ENCODE data around the gene TSHZ3.

Gene TSHZ3

DNA sequence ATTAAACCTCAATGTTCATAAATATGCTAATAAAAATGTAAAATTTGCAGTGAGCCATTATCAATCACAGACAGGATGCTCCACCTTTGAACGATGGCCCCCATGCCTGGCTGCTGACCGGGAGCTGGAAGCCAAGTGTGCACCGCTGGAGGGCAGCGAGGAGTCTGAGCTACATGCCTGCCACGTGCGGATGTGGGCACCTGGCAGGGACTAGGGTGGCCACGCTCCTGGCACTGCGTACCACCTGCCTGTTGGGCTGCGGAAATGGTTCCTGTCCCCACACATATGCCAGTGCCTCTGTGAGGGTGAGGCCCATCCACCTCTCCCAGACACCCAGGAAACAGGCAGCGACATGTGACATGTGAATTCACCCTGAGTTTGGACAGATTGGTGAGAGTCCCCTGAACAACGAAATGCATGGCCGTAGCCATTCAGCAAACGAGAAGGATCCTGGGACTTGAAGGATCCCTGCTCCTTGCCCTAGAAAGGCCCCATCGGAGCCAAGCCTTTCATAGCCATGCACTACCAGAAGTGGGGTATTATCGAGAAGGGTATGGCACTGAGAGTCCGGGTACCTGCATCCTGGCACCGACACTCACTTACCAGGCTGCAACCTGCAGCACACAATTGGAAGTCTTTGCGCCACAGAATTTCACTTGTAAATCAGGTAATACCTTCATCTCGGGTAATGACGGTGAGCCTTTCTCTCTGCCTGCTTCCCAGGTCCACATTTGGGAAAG is 35.8 kb downstream of the TSHZ3 start:
- no peak overlapping the region for H3K4me3 ChIP-seq (ENCODE audit: low read depth in 1 of 2, low read length in 2 of 2)
- H3K27ac ChIP-seq (ENCODE audit: low read depth, low read length), result no peak overlapping the region
- no peaks in the 10 kb centered on the region for H3K36me3 ChIP-seq (ENCODE audit: control insufficient read depth in 1 of 2, insufficient read depth in 2 of 2, low read length in 2 of 2)
- H3K4me1 ChIP-seq (ENCODE audit: control insufficient read depth in 1 of 2, insufficient read depth in 2 of 2, low read length in 2 of 2), result peaks cover 0 to 7% of the 10 kb centered on the region in 2 donors
- H3K27me3 ChIP-seq (ENCODE audit: control insufficient read depth in 1 of 2, insufficient read depth in 2 of 2, low read length in 2 of 2), result no peaks in the 10 kb centered on the region
- no peaks in the 10 kb centered on the region for H3K9me3 ChIP-seq (ENCODE audit: control insufficient read depth in 1 of 2, low read length in 2 of 2)
- H3K9ac ChIP-seq (ENCODE audit: low read depth in 1 of 2, low read length in 2 of 2), result no peak overlapping the region

DNA sequence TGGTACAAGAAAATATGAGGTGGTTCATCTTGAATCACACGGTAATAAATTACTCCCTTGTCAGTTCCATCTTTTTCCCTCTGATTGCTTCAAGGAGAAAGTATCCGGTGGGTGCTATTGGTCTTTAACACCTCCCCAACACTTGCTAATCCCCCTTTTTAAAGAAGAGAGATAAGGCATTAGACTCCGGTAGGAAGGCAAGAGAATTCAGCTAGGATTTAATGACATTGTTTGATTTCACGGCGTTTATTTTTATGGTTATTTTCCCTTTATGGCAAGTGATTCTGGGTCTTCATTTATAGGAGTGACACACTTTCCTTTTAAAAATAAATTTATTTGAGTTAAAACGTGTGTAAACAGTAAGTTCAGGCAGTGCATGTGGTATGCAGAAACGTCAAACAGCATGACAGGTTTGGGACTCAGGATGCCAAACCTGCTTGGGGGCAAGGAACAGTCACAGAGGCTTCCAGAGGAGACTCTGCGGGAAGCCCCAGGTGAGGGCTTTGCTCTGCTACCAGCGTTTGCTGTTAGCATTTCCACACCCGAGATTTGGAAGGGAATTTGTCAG is 36.5 kb downstream of the TSHZ3 start:
- H3K9me3 ChIP-seq (ENCODE audit: control insufficient read depth in 1 of 2, low read length in 2 of 2), result no peaks in the 10 kb centered on the region
- H3K27me3 ChIP-seq (ENCODE audit: control insufficient read depth in 1 of 2, insufficient read depth in 2 of 2, low read length in 2 of 2), result no peaks in the 10 kb centered on the region
- peaks cover 0 to 7% of the 10 kb centered on the region in 2 donors for H3K4me1 ChIP-seq (ENCODE audit: control insufficient read depth in 1 of 2, insufficient read depth in 2 of 2, low read length in 2 of 2)
- no peak overlapping the region for H3K9ac ChIP-seq (ENCODE audit: low read depth in 1 of 2, low read length in 2 of 2)
- no peaks in the 10 kb centered on the region for H3K36me3 ChIP-seq (ENCODE audit: control insufficient read depth in 1 of 2, insufficient read depth in 2 of 2, low read length in 2 of 2)
- no peak overlapping the region for H3K27ac ChIP-seq (ENCODE audit: low read depth, low read length)
- H3K4me3 ChIP-seq (ENCODE audit: low read depth in 1 of 2, low read length in 2 of 2), result no peak overlapping the region

DNA sequence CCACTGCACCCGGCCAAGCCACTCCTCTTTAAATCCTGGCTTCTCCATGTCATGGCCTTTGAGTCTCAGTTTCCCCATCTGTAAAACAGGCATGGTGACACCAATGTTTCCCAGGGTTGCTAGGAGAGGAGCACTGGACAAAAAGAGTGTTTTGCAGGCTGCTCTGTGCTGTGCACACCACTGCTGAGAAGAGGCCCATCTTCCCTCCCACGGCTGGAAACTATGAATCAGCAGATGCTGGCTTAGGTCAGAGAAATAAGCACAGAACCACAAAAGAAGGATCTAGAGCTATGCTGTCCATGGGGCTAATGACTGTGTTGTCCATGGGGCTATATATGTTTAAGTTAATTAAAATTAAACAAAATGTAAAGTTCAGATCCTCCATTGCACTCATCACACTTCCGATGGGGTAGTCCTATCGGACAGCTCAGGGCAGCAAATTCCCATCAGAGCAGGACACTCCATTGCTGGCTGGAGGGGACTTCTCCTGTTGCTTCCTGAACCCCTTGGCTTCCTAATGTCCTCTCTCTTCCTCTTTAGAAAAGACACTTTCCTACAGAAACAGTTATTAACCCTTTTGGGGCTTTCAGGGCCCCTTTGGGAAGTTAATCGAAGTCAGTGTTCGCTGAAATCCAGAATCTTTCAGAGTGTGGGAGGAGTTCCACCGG is 37.1 kb downstream of the TSHZ3 start:
- H3K36me3 ChIP-seq (ENCODE audit: control insufficient read depth in 1 of 2, insufficient read depth in 2 of 2, low read length in 2 of 2), result no peaks in the 10 kb centered on the region
- no peak overlapping the region for H3K9ac ChIP-seq (ENCODE audit: low read depth in 1 of 2, low read length in 2 of 2)
- H3K4me3 ChIP-seq (ENCODE audit: low read depth in 1 of 2, low read length in 2 of 2), result no peak overlapping the region
- no peaks in the 10 kb centered on the region for H3K9me3 ChIP-seq (ENCODE audit: control insufficient read depth in 1 of 2, low read length in 2 of 2)
- H3K4me1 ChIP-seq (ENCODE audit: control insufficient read depth in 1 of 2, insufficient read depth in 2 of 2, low read length in 2 of 2), result peaks cover 0 to 2% of the 10 kb centered on the region in 2 donors
- no peak overlapping the region for H3K27ac ChIP-seq (ENCODE audit: low read depth, low read length)
- no peaks in the 10 kb centered on the region for H3K27me3 ChIP-seq (ENCODE audit: control insufficient read depth in 1 of 2, insufficient read depth in 2 of 2, low read length in 2 of 2)

DNA sequence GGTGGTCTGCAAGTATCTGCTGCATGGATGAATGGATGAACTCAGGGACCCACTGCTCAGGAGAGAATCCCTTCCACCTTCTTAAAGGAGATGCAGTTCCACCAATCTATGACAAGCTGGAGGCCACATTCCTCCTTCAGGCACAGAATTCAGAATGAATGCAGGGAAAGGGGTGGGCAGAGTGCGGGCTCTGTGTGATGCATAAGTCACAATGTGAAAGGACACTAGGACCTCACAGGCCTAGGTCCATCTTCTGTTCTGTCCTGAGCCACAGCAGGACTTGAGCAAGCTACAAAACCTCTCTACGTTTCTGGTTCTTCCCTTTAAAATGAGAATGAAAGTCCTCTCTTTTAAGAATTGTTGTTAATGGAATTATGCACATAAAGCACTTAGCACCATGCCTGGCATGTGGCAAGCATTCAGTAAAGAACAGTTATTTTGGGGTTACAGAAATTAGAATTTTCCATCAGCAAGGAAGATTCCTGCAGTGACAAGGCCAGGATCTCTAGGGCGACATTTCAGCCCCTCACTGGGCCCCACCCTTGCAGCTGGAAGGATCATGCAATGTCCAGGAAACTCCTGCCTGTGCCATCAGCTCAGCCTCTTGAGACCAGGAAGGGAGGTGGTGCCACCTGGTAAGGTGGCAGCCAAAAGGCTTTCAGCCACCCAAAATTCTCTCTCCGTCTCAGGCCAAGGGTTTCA is 38.7 kb downstream of the TSHZ3 start:
- H3K9me3 ChIP-seq (ENCODE audit: control insufficient read depth in 1 of 2, low read length in 2 of 2), result no peaks in the 10 kb centered on the region

DNA sequence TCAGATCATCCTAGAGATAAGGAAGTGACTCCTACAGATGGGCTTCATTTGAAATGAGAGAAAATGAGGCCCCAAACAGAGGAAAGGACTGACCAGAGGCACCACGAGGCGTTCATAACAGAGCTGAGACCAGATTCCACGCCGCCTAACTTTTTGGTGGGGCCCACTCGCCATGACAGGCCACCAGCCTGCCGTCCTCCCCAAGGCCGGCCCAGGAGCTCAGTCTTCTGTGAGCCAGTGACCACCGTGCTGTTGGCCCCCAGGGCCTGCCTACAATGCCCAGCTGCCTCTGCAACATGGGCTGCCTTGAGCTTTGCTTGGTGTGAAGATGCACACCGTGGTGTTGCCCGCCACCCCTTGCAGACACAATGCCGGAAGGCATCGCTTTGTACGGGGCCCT is 40.5 kb downstream of the TSHZ3 start:
- H3K9ac ChIP-seq (ENCODE audit: low read depth in 1 of 2, low read length in 2 of 2), result no peak overlapping the region
- H3K27ac ChIP-seq (ENCODE audit: low read depth, low read length), result no peak overlapping the region
- no peaks in the 10 kb centered on the region for H3K36me3 ChIP-seq (ENCODE audit: control insufficient read depth in 1 of 2, insufficient read depth in 2 of 2, low read length in 2 of 2)
- no peaks in the 10 kb centered on the region for H3K4me1 ChIP-seq (ENCODE audit: control insufficient read depth in 1 of 2, insufficient read depth in 2 of 2, low read length in 2 of 2)
- H3K4me3 ChIP-seq (ENCODE audit: low read depth in 1 of 2, low read length in 2 of 2), result no peak overlapping the region
- no peaks in the 10 kb centered on the region for H3K27me3 ChIP-seq (ENCODE audit: control insufficient read depth in 1 of 2, insufficient read depth in 2 of 2, low read length in 2 of 2)
- H3K9me3 ChIP-seq (ENCODE audit: control insufficient read depth in 1 of 2, low read length in 2 of 2), result no peaks in the 10 kb centered on the region

More for the DNA sequence above, 38.7 kb downstream of the TSHZ3 start:
- H3K27ac ChIP-seq (ENCODE audit: low read depth, low read length), result no peak overlapping the region
- no peaks in the 10 kb centered on the region for H3K4me1 ChIP-seq (ENCODE audit: control insufficient read depth in 1 of 2, insufficient read depth in 2 of 2, low read length in 2 of 2)
- no peak overlapping the region for H3K4me3 ChIP-seq (ENCODE audit: low read depth in 1 of 2, low read length in 2 of 2)
- H3K9ac ChIP-seq (ENCODE audit: low read depth in 1 of 2, low read length in 2 of 2), result no peak overlapping the region
- H3K36me3 ChIP-seq (ENCODE audit: control insufficient read depth in 1 of 2, insufficient read depth in 2 of 2, low read length in 2 of 2), result no peaks in the 10 kb centered on the region
- H3K27me3 ChIP-seq (ENCODE audit: control insufficient read depth in 1 of 2, insufficient read depth in 2 of 2, low read length in 2 of 2), result no peaks in the 10 kb centered on the region

DNA sequence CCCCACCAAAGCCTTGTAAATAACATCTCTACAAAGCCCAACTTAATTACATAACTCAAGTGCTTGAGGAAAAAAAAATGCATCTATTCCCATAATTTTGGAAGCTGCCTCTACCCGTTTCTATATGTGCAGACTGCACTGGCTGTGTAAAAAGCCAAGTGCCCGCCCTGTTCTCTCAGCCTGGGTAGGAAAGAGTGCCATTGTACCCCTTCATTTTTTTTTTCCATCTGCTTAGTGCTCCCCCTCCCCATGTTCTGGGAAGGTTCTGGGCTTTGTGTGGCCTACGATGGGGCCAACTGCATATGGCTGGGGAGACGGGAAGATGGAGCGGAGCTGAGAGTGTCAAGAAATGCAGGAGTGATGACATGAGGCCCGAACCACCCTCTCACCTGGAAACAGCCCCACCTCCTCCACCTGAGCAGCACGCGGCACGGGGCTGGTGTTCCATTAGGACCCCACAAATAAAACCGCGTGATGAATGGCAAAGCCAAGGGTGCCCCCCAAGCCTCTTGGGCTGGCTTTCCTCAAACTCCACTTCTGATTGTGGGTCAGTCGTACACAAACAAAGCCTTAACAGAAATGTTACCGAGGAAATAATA is 42.1 kb downstream of the TSHZ3 start:
- H3K27me3 ChIP-seq (ENCODE audit: control insufficient read depth in 1 of 2, insufficient read depth in 2 of 2, low read length in 2 of 2), result no peaks in the 10 kb centered on the region
- no peaks in the 10 kb centered on the region for H3K4me1 ChIP-seq (ENCODE audit: control insufficient read depth in 1 of 2, insufficient read depth in 2 of 2, low read length in 2 of 2)
- H3K4me3 ChIP-seq (ENCODE audit: low read depth in 1 of 2, low read length in 2 of 2), result no peak overlapping the region
- H3K27ac ChIP-seq (ENCODE audit: low read depth, low read length), result no peak overlapping the region
- H3K36me3 ChIP-seq (ENCODE audit: control insufficient read depth in 1 of 2, insufficient read depth in 2 of 2, low read length in 2 of 2), result no peaks in the 10 kb centered on the region
- no peak overlapping the region for H3K9ac ChIP-seq (ENCODE audit: low read depth in 1 of 2, low read length in 2 of 2)
- no peaks in the 10 kb centered on the region for H3K9me3 ChIP-seq (ENCODE audit: control insufficient read depth in 1 of 2, low read length in 2 of 2)

DNA sequence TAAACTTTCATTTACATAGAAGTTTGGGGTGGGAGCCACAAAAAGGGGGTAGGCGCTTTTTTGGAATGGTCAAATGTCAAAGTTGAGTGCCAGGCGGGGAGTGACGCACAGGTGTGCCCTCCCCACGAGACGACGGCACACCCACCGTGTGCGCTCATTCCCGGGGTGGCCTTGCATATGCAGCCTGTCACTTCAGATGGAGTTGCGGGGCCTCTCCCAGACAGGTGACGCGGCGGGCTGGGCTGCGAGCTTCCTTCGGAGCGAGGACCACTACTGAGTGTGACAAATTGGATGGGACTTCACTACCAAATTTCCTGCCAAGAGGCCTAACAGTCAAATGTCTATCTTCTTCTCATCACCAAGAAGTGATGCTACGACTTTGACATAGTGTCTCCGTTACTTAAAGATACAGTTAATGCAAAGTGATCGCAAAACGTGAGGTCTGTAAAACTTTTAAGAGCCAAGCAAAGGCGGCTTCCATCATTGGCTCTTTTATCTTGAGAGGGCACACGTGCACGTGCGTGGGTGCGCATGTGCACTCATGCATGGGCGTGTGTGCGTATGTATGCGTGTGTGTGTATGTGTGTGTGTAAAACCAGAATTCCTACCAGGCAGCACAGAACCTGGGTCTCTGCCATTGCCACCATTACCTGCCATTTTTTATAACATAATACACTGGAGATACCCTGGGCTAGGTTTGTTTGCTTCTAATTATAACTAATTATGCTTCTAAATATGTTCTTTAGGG is 43.1 kb downstream of the TSHZ3 start:
- H3K4me1 ChIP-seq (ENCODE audit: control insufficient read depth in 1 of 2, insufficient read depth in 2 of 2, low read length in 2 of 2), result no peaks in the 10 kb centered on the region
- no peak overlapping the region for H3K4me3 ChIP-seq (ENCODE audit: low read depth in 1 of 2, low read length in 2 of 2)
- H3K27me3 ChIP-seq (ENCODE audit: control insufficient read depth in 1 of 2, insufficient read depth in 2 of 2, low read length in 2 of 2), result no peaks in the 10 kb centered on the region
- no peaks in the 10 kb centered on the region for H3K9me3 ChIP-seq (ENCODE audit: control insufficient read depth in 1 of 2, low read length in 2 of 2)
- no peaks in the 10 kb centered on the region for H3K36me3 ChIP-seq (ENCODE audit: control insufficient read depth in 1 of 2, insufficient read depth in 2 of 2, low read length in 2 of 2)
- no peak overlapping the region for H3K27ac ChIP-seq (ENCODE audit: low read depth, low read length)
- H3K9ac ChIP-seq (ENCODE audit: low read depth in 1 of 2, low read length in 2 of 2), result no peak overlapping the region

DNA sequence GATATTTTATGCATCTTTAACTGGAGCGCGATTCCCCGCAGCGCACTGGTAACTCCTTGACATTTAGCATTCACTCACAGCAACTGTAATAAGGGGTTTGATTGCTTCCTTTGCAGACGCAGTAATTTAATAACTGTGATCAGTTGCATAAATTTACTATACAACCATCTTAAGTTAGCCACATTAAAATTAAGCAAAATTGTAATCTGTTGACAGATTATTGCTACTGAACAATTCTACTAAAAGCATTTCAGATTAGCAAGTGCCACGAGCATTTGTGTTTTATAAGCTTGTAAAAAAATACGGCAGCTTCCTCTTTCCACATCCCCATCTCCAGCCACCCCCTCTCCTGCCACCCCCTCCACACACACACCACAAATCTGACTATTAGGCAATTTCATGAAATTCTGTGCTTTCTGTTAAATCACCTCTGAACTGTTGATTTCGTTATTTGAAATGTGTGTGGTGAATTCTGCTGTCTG is 44.4 kb downstream of the TSHZ3 start:
- H3K4me1 ChIP-seq (ENCODE audit: control insufficient read depth in 1 of 2, insufficient read depth in 2 of 2, low read length in 2 of 2), result no peaks in the 10 kb centered on the region
- no peaks in the 10 kb centered on the region for H3K36me3 ChIP-seq (ENCODE audit: control insufficient read depth in 1 of 2, insufficient read depth in 2 of 2, low read length in 2 of 2)
- no peak overlapping the region for H3K27ac ChIP-seq (ENCODE audit: low read depth, low read length)
- H3K4me3 ChIP-seq (ENCODE audit: low read depth in 1 of 2, low read length in 2 of 2), result no peak overlapping the region
- no peak overlapping the region for H3K9ac ChIP-seq (ENCODE audit: low read depth in 1 of 2, low read length in 2 of 2)
- H3K27me3 ChIP-seq (ENCODE audit: control insufficient read depth in 1 of 2, insufficient read depth in 2 of 2, low read length in 2 of 2), result no peaks in the 10 kb centered on the region
- no peaks in the 10 kb centered on the region for H3K9me3 ChIP-seq (ENCODE audit: control insufficient read depth in 1 of 2, low read length in 2 of 2)

DNA sequence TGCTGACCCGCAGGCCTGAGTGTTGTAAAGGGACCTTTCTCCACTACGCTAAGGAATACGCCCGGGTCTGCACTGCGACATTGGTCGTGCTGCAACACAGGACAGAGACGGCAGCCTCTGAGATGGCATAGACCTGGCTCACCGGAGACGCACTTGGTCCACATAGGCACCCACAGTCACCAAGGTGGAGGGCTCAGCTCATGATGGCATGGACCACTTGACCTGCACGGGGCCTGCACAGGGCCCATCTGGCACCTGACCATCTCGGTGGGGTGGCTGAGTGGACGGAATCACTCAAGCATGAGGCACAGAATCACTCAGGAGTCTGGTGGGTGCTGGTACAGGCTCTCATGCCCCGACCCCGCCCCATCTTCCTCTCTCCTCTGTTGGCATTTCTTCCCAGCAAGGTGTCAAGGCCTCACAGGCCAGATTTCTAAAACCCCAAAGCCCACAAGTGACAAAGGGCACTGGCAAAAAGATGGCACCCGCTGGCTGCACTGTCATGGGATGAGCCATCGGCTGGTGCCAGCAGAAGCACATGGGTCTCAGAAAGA is 45.9 kb downstream of the TSHZ3 start:
- no peak overlapping the region for H3K27ac ChIP-seq (ENCODE audit: low read depth, low read length)
- no peaks in the 10 kb centered on the region for H3K27me3 ChIP-seq (ENCODE audit: control insufficient read depth in 1 of 2, insufficient read depth in 2 of 2, low read length in 2 of 2)
- H3K9me3 ChIP-seq (ENCODE audit: control insufficient read depth in 1 of 2, low read length in 2 of 2), result no peaks in the 10 kb centered on the region
- H3K4me1 ChIP-seq (ENCODE audit: control insufficient read depth in 1 of 2, insufficient read depth in 2 of 2, low read length in 2 of 2), result no peaks in the 10 kb centered on the region
- H3K4me3 ChIP-seq (ENCODE audit: low read depth in 1 of 2, low read length in 2 of 2), result no peak overlapping the region
- H3K36me3 ChIP-seq (ENCODE audit: control insufficient read depth in 1 of 2, insufficient read depth in 2 of 2, low read length in 2 of 2), result no peaks in the 10 kb centered on the region
- H3K9ac ChIP-seq (ENCODE audit: low read depth in 1 of 2, low read length in 2 of 2), result no peak overlapping the region
